Kidney (tissue), 14 donors: ENCODE measurements around the gene ZNF628. TPM values are rescaled to one million over a fixed set of nuclear protein-coding genes. Genes with fewer than 3 reads are reported as not detected.

Experiments used
- DNase-seq, 5 donors: peaks; one replicate each; pipeline ENCODE4 v3.0.0-alpha.2; 2013 to 2020
- FAIRE-seq: peaks from 2 replicates; lab custom pipeline; 2012; peaks lifted over from hg19 to GRCh38; lab: Jason Lieb, UNC
- H3K27ac ChIP-seq, 2 donors: one replicate each; pipeline ENCODE4 v1.7.0; 2013; ENCODE audit warnings: low read depth in 2 of 2, low read length in 2 of 2, inconsistent platforms in 1 of 2
- H3K27me3 ChIP-seq: one replicate; pipeline ENCODE4 v1.7.1; 2013; ENCODE audit warnings: low read length, inconsistent platforms; ENCODE audit not compliant: control insufficient read depth, insufficient read depth
- H3K36me3 ChIP-seq, 3 donors: one replicate each; pipeline versions ENCODE4 v1.7.0 to v1.7.1; 2013; ENCODE audit warnings: low read length in 3 of 3, control low read depth in 1 of 3, inconsistent platforms in 1 of 3; ENCODE audit not compliant: insufficient read depth in 3 of 3, control insufficient read depth in 2 of 3
- H3K4me1 ChIP-seq, 3 donors: one replicate each; pipeline versions ENCODE4 v1.7.0 to v1.7.1; 2013; ENCODE audit warnings: low read length in 3 of 3, inconsistent platforms in 1 of 3, low read depth in 1 of 3; ENCODE audit not compliant: control insufficient read depth in 2 of 3, insufficient read depth in 2 of 3
- H3K4me3 ChIP-seq, 3 donors: one replicate each; pipeline versions ENCODE4 v1.7.0 to v1.8.1; 2013; ENCODE audit warnings: low read length in 3 of 3, control low read depth in 1 of 3, inconsistent platforms in 1 of 3
- H3K9ac ChIP-seq, 3 donors: one replicate each; pipeline versions ENCODE4 v1.7.0 to v1.7.1; 2013; ENCODE audit warnings: low read length in 3 of 3, control low read depth in 1 of 3, inconsistent platforms in 1 of 3
- H3K9me3 ChIP-seq, 3 donors: one replicate each; pipeline versions ENCODE4 v1.7.0 to v1.7.1; 2013; ENCODE audit warnings: low read length in 3 of 3, control low read depth in 1 of 3, inconsistent platforms in 1 of 3; ENCODE audit not compliant: control insufficient read depth in 2 of 3, insufficient read depth in 1 of 3
- CTCF ChIP-seq: IDR thresholded peaks from 3 replicates; pipeline ENCODE4 v1.5.1; 2012; ENCODE audit warnings: mild to moderate bottlenecking, moderate library complexity, borderline replicate concordance; ENCODE audit not compliant: insufficient read depth; ENCODE audit errors: extremely low read depth
- intact Hi-C: fragments of 100-400 bp; cut with DNase I; formaldehyde crosslinking; loops from one replicate; pipeline ENCODE4 v1.11.1; 2022
- polyA plus RNA-seq: library from polyadenylated mRNA; stranded (reverse); fragments of 350-450 nt; fragmentation: Illumina TruSeq; extraction: RNeasy Lipid Tissue Mini Kit (QIAGEN cat#74804); gene quantifications from one replicate; pipeline ENCODE4 v1.2.3, GENCODE V29; 2014; ENCODE audit warnings: low read depth, low replicate concordance; ENCODE audit not compliant: insufficient read depth
- total RNA-seq: library from RNA; stranded (reverse); fragmentation: NEBNext Ultra II Directional; extraction: Animal tissue kit (Norgen Biotek cat#: 25700); gene quantifications from one replicate; pipeline ENCODE4 v1.2.1, GENCODE V29; 2021
- donor health status: control.
- donor health status: control.
- donor health status: control.
- donor health status: control.
- donor health status: control.
- donor health status: DM: yes; HTN: yes; CAD: no.
- donor health status: Normal renal cell carcinoma (clear cell type).

The ZNF628 gene
- total and polyA plus RNA-seq, 2 donors from 2014 or later, result 2.3 to 12.0 TPM

DNA sequence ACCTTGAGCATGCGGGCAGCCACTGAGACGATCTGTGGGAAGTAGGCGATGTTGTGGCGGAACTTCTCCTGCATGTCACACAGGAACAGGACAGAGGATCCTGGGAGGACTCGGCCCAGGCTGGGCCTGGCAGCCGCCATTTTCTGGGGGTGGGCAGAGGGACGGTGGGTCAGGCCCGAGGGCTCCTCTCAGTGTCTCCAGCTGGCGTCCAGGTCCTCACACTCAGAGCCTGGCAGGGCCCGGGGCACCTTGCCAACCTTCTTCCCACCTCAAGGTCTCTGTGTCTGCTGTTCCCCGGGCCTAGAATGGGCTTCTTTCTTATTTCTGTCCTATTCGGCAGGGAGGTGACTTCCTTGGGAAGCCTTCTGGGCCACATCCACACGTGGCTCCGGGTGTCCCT is 20.1 kb upstream of the ZNF628 start:
- Histone ChIP-seq H3K4me3 (no peak overlapping the region), H3K4me1 (peaks cover 0 to 5% (median 4%) of the 10 kb centered on the region in 3 donors), H3K27ac (no peak overlapping the region), H3K9ac (no peak overlapping the region), H3K36me3 (no peaks in the 10 kb centered on the region), H3K27me3 (no peaks in the 10 kb centered on the region), H3K9me3 (no peaks in the 10 kb centered on the region)
- DNase-seq (no peak), FAIRE-seq (no peak)
- intact Hi-C loops, result no loop called here
- TF ChIP-seq CTCF, result no peak

DNA sequence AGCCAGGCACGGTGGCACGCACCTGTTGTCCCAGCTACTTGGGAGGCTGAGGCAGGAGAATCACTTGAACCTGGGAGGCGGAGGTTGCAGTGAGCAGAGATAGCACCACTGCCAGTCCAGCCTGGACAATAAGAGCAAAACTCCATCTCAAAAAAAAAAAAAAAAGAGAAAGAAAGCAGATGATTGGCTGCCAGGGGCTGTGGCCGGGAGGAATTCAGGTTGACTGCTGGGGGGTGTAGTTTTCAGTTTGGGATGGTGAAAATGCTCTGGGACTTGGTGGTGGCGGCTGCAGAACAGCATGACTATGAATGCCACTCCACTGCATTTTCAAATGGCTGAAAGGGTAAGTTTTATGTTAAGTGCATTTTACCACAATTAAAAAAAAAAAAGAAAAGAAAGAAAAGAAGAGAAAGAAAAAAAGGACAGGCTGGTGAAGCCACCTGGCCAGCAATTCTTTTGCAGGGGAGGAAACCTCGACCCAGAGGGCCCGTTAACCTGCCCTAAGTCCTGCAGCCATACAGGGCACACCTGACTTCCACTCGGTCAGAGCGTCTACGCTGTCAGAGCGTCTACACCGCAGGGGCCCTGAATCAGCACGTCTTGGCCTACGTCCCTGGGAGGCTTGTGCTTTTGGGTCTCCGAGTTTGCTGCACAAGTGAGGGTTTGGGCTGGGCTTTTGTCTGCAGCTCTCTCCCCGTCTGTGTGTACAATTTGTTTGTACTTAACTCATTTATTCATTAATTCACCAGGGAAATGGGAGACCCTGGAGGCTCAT is 18.5 kb upstream of the ZNF628 start:
- no peaks in the 10 kb centered on the region for H3K27me3 ChIP-seq
- DNase-seq (no peak), FAIRE-seq (no peak)
- no peaks in the 10 kb centered on the region for H3K36me3 ChIP-seq
- TF ChIP-seq CTCF, result no peak
- H3K9ac ChIP-seq, result no peak overlapping the region
- peaks cover 0 to 5% (median 4%) of the 10 kb centered on the region in 3 donors for H3K4me1 ChIP-seq
- intact Hi-C loops, result no loop called here
- H3K27ac ChIP-seq, result no peak overlapping the region
- no peaks in the 10 kb centered on the region for H3K9me3 ChIP-seq
- H3K4me3 ChIP-seq, result no peak overlapping the region

- no peak overlapping the region for H3K27ac ChIP-seq
- peak overlapping the region in 2 of 3 donors; percentile 18 to 94 for H3K4me3 ChIP-seq
- DNase-seq, result peak in 1 of 5 donors; percentile 55
- TF ChIP-seq CTCF, result no peak
- H3K27me3 ChIP-seq, result no peaks in the 10 kb centered on the region
- H3K9me3 ChIP-seq, result no peaks in the 10 kb centered on the region
- FAIRE-seq, result no peak
- intact Hi-C loops, result no loop called here
- H3K4me1 ChIP-seq, result peaks cover 0 to 5% (median 4%) of the 10 kb centered on the region in 3 donors
- no peaks in the 10 kb centered on the region for H3K36me3 ChIP-seq
- H3K9ac ChIP-seq, result peak overlapping the region in 1 of 3 donors; percentile 24
These were observed 16.9 kb upstream of the ZNF628 start for GRCh38 chr19:55459551-55459949.
